ENCODE measurements around the gene GATA1.
A peak's percentile ranks its signal among the peaks of the same experiment; 100 is the strongest.

GATA1 gene

GRCh38 chrX:48786341-48786800 lies at the start of gene GATA1:
Gene GATA1, plus strand, starts transcription at chrX:48786590. Its CDS starts 4,520 bp downstream, at chrX:48791110.
- no peak for DNase-seq (ENCODE audit: low spot score)

GRCh38 chrX:48736878-48737212 lies 49.5 kb upstream of the GATA1 start:
- no peak for DNase-seq (ENCODE audit: low spot score)

GRCh38 chrX:48737213-48737938 lies 49.0 kb upstream of the GATA1 start:
- peak; percentile 93 for DNase-seq (ENCODE audit: low spot score)

GRCh38 chrX:48737940-48738339 lies 48.5 kb upstream of the GATA1 start:
- no peak for DNase-seq (ENCODE audit: low spot score)

- DNase-seq (ENCODE audit: low spot score) = no peak
Observed at GRCh38 chrX:48741834-48742233, 44.6 kb upstream of the GATA1 start.

GRCh38 chrX:48745222-48745621 lies 41.2 kb upstream of the GATA1 start:
- DNase-seq (ENCODE audit: low spot score) = no peak

- DNase-seq (ENCODE audit: low spot score) = no peak
Observed at GRCh38 chrX:48747415-48748016, 38.9 kb upstream of the GATA1 start.

GRCh38 chrX:48749182-48749581 lies 37.2 kb upstream of the GATA1 start:
- DNase-seq (ENCODE audit: low spot score) = no peak

GRCh38 chrX:48751343-48751742 lies 35.0 kb upstream of the GATA1 start:
- DNase-seq (ENCODE audit: low spot score) = peak; percentile 49

GRCh38 chrX:48752498-48752897 lies 33.9 kb upstream of the GATA1 start:
- no peak for DNase-seq (ENCODE audit: low spot score)

- no peak for DNase-seq (ENCODE audit: low spot score)
Observed at GRCh38 chrX:48753708-48754228, 32.6 kb upstream of the GATA1 start.

GRCh38 chrX:48754238-48754637 lies 32.2 kb upstream of the GATA1 start:
- DNase-seq (ENCODE audit: low spot score) = no peak

- DNase-seq (ENCODE audit: low spot score) = peak; percentile 3
Observed at GRCh38 chrX:48761674-48762471, 24.5 kb upstream of the GATA1 start, which contains the start of gene GLOD5. Gene GLOD5, plus strand, starts transcription at chrX:48761747. Its CDS starts 44 bp downstream, at chrX:48761791.

GRCh38 chrX:48769230-48769629 lies 17.2 kb upstream of the GATA1 start:
- DNase-seq (ENCODE audit: low spot score) = no peak

GRCh38 chrX:48770296-48770695 lies 16.1 kb upstream of the GATA1 start:
- DNase-seq (ENCODE audit: low spot score) = no peak

- DNase-seq (ENCODE audit: low spot score) = no peak
Observed at GRCh38 chrX:48772602-48773001, 13.8 kb upstream of the GATA1 start.

- DNase-seq (ENCODE audit: low spot score) = no peak
Observed at GRCh38 chrX:48776818-48777439, 9.5 kb upstream of the GATA1 start.

- no peak for DNase-seq (ENCODE audit: low spot score)
Observed at GRCh38 chrX:48779399-48779798, 7.0 kb upstream of the GATA1 start.

- DNase-seq (ENCODE audit: low spot score) = no peak
Observed at GRCh38 chrX:48781705-48782104, 4.7 kb upstream of the GATA1 start.

- no peak for DNase-seq (ENCODE audit: low spot score)
Observed at GRCh38 chrX:48782216-48782615, 4.2 kb upstream of the GATA1 start.

- no peak for DNase-seq (ENCODE audit: low spot score)
Observed at GRCh38 chrX:48782795-48783194, 3.6 kb upstream of the GATA1 start.

GRCh38 chrX:48784726-48785125 lies 1.7 kb upstream of the GATA1 start:
- DNase-seq (ENCODE audit: low spot score) = no peak
